Epidermal melanocyte (primary cell): ENCODE measurements around the gene SRI.
"Not testable (repeated sequence)": the region's sequence is repeated elsewhere in the genome, so short reads cannot be mapped to it uniquely, and the experiment has no call there.

Source experiments
- DNase-seq: peaks from one replicate; pipeline ENCODE4 v3.0.0; 2011; ENCODE audit warnings: low spot score; ENCODE audit not compliant: insufficient read length

The SRI gene

GRCh38 chr7:88184848-88185304 is 35.0 kb downstream of the SRI start:
- no peak for DNase-seq

GRCh38 chr7:88183051-88183450 is 36.8 kb downstream of the SRI start:
- DNase-seq: no peak

GRCh38 chr7:88176190-88176589 is 43.6 kb downstream of the SRI start:
- DNase-seq: no peak

DNA sequence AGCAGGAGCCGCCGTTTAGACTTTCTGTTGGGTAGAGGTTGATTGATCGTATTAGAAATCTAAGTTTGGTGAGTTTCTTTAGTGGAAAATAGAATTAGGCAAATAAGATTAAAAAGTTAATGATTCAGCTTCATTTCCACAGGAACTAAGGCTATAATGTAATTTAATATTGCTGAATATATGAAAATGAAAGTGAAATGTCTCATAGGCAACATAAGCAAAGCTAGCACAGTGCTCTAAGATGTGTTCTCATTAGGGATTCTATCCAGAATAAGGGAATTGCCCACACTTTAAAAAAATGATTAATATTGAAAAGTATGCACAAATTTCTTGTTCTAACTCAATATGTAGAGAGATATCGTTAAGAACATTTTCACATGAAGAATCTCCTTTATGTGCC is 47.0 kb downstream of the SRI start:
- no peak for DNase-seq

- no peak for DNase-seq
Measured at GRCh38 chr7:88169717-88170320, 50.0 kb downstream of the SRI start.

DNA sequence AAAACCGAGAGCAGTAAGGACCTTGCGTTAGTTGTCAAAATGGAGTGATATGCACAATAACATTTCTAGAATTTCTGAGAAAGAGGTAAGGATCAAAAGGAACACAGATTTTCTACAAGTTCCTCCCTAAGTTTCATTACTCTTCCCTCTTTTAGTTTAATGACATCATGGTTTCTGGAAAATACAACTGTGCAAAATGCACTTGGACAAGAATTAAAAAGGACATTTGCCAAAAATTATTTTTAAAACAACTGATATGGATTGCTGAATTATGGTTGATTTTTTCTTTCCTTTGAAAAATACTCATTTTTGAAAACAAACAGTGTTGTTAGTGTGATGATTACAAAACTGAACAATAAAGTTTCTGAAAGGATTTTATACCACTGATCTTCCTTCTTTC is 52.1 kb downstream of the SRI start:
- no peak for DNase-seq

GRCh38 chr7:88167223-88167622 is 52.6 kb downstream of the SRI start:
- DNase-seq: no peak

- no peak for DNase-seq
Measured at GRCh38 chr7:88165697-88166096, 54.1 kb downstream of the SRI start.

DNA sequence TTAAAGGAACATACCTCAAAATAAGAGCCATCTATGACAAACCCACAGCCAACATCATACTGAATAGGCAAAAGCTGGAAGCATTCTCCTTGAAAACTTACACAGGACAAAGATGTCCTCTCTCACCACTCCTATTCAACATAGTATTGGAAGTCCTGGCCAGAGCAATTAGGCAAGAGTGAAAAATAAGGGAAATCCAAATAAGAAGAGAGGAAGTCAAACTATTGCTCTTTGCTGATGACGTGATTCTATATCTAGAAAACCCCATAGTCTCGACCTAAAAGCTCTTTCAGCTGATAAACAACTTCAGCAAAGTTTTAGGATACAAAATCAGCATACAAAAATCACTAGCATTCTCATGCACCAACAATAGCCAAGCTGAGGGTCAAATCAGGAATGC is 60.1 kb downstream of the SRI start:
- DNase-seq: not testable (repeated sequence)

GRCh38 chr7:88156356-88156755 is 63.5 kb downstream of the SRI start:
- DNase-seq: no peak

DNA sequence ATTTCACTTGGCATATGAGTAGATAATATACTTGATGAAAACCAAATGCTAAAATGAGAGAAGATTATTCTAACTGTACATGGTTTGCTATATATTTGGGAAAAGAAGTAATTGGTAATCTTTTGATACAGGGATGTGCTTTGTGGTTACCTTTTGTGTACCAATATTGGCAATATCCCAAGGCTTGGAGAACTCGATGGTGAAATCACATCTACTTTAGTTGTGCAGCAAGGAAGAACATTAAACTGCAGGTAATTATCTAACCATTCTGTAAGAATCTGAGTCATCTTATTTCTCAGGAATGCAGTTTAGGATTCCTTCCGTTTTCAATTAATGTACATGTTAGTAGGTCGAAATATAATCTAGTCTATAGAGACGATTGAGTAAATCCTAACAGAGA is 64.1 kb downstream of the SRI start:
- DNase-seq: no peak
